K562 (cell line): Measurements from ENCODE around the gene TNFSF9. TPM values are rescaled to one million over a fixed set of nuclear protein-coding genes. Genes with fewer than 3 reads are reported as not detected.

ENCODE experiments used
- ATAC-seq: fragments of 200-7000 bp; cut with Tn5 transposase; 3 replicates; pipeline ENCODE4 v1.9.1; 2020; ENCODE audit warnings: moderate library complexity
- BruUV-seq: library from RNA; stranded (reverse); fragments of 400-500 nt; replicated peaks from 2 replicates; lab custom pipeline; 2021; lab: Mats Ljungman, UMichigan
- CTCF ChIA-PET: fragments of 300-600 bp; formaldehyde crosslinking; extraction: SDS; loops from one replicate; lab custom pipeline; 2021; ENCODE audit warnings: low intra/inter-chr PET ratio; lab: Yijun Ruan, JAX
- POLR2A ChIA-PET: fragments of 300-600, 350-650 bp; sonication (Branson Sonifier 250); formaldehyde crosslinking; extraction: SDS; loops from one replicate; lab custom pipeline; 2021; ENCODE audit warnings: antibody characterized with exemption, inconsistent platforms; lab: Yijun Ruan, JAX
- DNase-seq, 4 experiments: peaks; one replicate each; pipeline versions ENCODE4 v3.0.0 to v3.0.0-alpha.2; 2011 to 2018; ENCODE audit warnings: low spot score in 3 of 4, mixed read lengths in 3 of 4; ENCODE audit errors: extremely low read depth in 1 of 4
- FAIRE-seq: peaks from 2 replicates; lab custom pipeline; 2011; peaks lifted over from hg19 to GRCh38; lab: Jason Lieb, UNC
- H2AFZ ChIP-seq: 2 replicates; pipeline ENCODE4 v1.6.0; 2011; ENCODE audit warnings: low read depth, low read length, control low read depth, inconsistent platforms
- H3K27ac ChIP-seq: fragments of 200-600 bp; 3 replicates; pipeline ENCODE4 v1.8.0; 2011; ENCODE audit warnings: low read depth, mild to moderate bottlenecking, control low read depth, inconsistent platforms, low read length, moderate library complexity, mixed read lengths; ENCODE audit errors: extremely low read depth
- H3K27me3 ChIP-seq, 2 experiments: fragments of 300-600 bp in 1 of 2; 2 replicates in 1 of 2; 3 replicates in 1 of 2; pipeline versions ENCODE4 v1.6.0 to v1.8.0; 2011; ENCODE audit warnings: inconsistent platforms in 2 of 2, low read length in 2 of 2, mild to moderate bottlenecking in 1 of 2, mixed read lengths in 1 of 2, moderate library complexity in 1 of 2; ENCODE audit not compliant: control insufficient read depth in 2 of 2, insufficient read depth in 2 of 2
- H3K36me3 ChIP-seq: fragments of 300-600 bp; 3 replicates; pipeline ENCODE4 v1.8.0; 2011; ENCODE audit warnings: mild to moderate bottlenecking, low read length, inconsistent platforms; ENCODE audit not compliant: control insufficient read depth, insufficient read depth
- H3K4me1 ChIP-seq, 2 experiments: fragments of 200-600 bp in 1 of 2; replicated peaks in 1 of 2; 2 replicates in 1 of 2; 3 replicates in 1 of 2; pipeline versions ENCODE4 v1.5.1 to v1.8.0; 2011; ENCODE audit warnings: inconsistent platforms in 2 of 2, low read length in 2 of 2, mild to moderate bottlenecking in 1 of 2, mixed read lengths in 1 of 2, moderate library complexity in 1 of 2; ENCODE audit not compliant: control insufficient read depth in 2 of 2, insufficient read depth in 2 of 2
- H3K4me2 ChIP-seq: 2 replicates; pipeline ENCODE4 v1.6.1; 2011; ENCODE audit warnings: low read length, control low read depth, inconsistent platforms, mixed read lengths; ENCODE audit not compliant: insufficient read depth
- H3K4me3 ChIP-seq: fragments of 200-600 bp; sonication (generic), shearing (Covaris generic); 2 replicates; pipeline ENCODE4 v1.5.1; 2016; ENCODE audit warnings: control low read depth, inconsistent platforms
- H3K79me2 ChIP-seq: fragments of 200-600 bp; 3 replicates; pipeline ENCODE4 v1.8.0; 2011; ENCODE audit warnings: low read length, inconsistent platforms; ENCODE audit not compliant: control insufficient read depth, insufficient read depth
- H3K9ac ChIP-seq, 2 experiments: 2 replicates each; pipeline versions ENCODE4 v1.6.0 to v1.6.1; 2011; ENCODE audit warnings: low read depth in 2 of 2, low read length in 2 of 2, control low read depth in 1 of 2, inconsistent platforms in 1 of 2, mild to moderate bottlenecking in 1 of 2, mixed read lengths in 1 of 2; ENCODE audit not compliant: insufficient read depth in 1 of 2
- H3K9me1 ChIP-seq: one replicate; pipeline ENCODE4 v1.6.0; 2011; ENCODE audit warnings: inconsistent platforms, mild to moderate bottlenecking, low read length, moderate library complexity; ENCODE audit not compliant: control insufficient read depth, insufficient read depth
- H3K9me3 ChIP-seq: replicated peaks from 2 replicates; pipeline ENCODE4 v1.5.1; 2011; ENCODE audit warnings: low read depth, low read length, inconsistent platforms; ENCODE audit not compliant: control insufficient read depth, insufficient read depth
- H4K20me1 ChIP-seq: replicated peaks from 2 replicates; pipeline ENCODE4 v1.6.1; 2011; ENCODE audit warnings: low read length, inconsistent platforms, mixed read lengths; ENCODE audit not compliant: control insufficient read depth, insufficient read depth
- DMBX1 ChIP-seq: fragments of 250-450 bp; sonication (Bioruptor Pico); IDR thresholded peaks from 2 replicates; pipeline ENCODE4 v1.8.0; 2022; ENCODE audit warnings: inconsistent platforms, mild to moderate bottlenecking, moderate library complexity, borderline replicate concordance
- NR4A1 ChIP-seq, 2 experiments: fragments of 250-450 bp in 1 of 2; fragments of 450-650 bp in 1 of 2; sonication (Bioruptor Pico) in 1 of 2; IDR thresholded peaks; 2 replicates each; pipeline versions ENCODE4 v1.4.0 to v1.6.1; 2016 to 2020; ENCODE audit warnings: mild to moderate bottlenecking in 2 of 2, missing compliant biosample characterization in 1 of 2, missing genetic modification characterization in 1 of 2, moderate library complexity in 1 of 2
- SAFB2 ChIP-seq: fragments of 200-400 bp; formaldehyde crosslinking; IDR thresholded peaks from 2 replicates; pipeline ENCODE4 v1.6.1; 2018; ENCODE audit warnings: borderline replicate concordance, low read length, low read depth, moderate library complexity; ENCODE audit not compliant: severe bottlenecking
- WGBS: fragments of 100-300 bp; shearing (Covaris generic); methylation state at CpG from one replicate; pipeline ENCODE4 v1.1.6; 2016; ENCODE audit warnings: low coverage, mixed read lengths; ENCODE audit not compliant: insufficient coverage; ENCODE audit errors: missing lambda C conversion rate; 5-methylcytosine and 5-hydroxymethylcytosine counted together
- in situ Hi-C: fragments of 300-500 bp; cut with MboI; formaldehyde crosslinking; loops from 4 replicates; pipeline ENCODE4 v1.15.0; 2018; ENCODE audit warnings: inconsistent platforms, mixed read lengths
- intact Hi-C: fragments of 100-400 bp; cut with micrococcal nuclease; formaldehyde crosslinking; loops from 2 replicates; pipeline ENCODE4 v1.14.2; 2022
- polyA plus RNA-seq, 8 experiments: library from polyadenylated mRNA; depleted of rRNA in 4 of 8; stranded (reverse) in 5 of 8; unstranded in 3 of 8; fragments of >200 nt; fragmentation: Nextera tagmentation in 2 of 8; fragmentation: Illumina TruSeq in 1 of 8; extraction: Ambion mirVana in 2 of 8; extraction: Trizol in 1 of 8; gene quantifications; 2 replicates each; pipeline versions ENCODE4 v1.2.1 to v1.2.3, GENCODE V29; 2011 to 2014; ENCODE audit warnings: inconsistent platforms in 1 of 8, missing spikeins in 1 of 8
- total RNA-seq, 7 experiments: library from RNA; depleted of rRNA in 6 of 7; stranded (reverse); fragments of >200 nt in 6 of 7; fragmentation: Illumina TruSeq in 2 of 7; extraction: Trizol in 2 of 7; gene quantifications; 2 replicates each; pipeline versions ENCODE4 v1.2.1 to v1.2.3, GENCODE V29; 2011 to 2021; ENCODE audit warnings: low replicate concordance in 1 of 7
- TF ChIP-seq, protein P1 (sequence below): fragments of 200-600 bp; sonication (generic); IDR thresholded peaks from one replicate; pipeline ENCODE4 v1.6.1; 2012; ENCODE audit warnings: mild to moderate bottlenecking, low read depth, low read length, inconsistent platforms

The TNFSF9 gene
- total and polyA plus RNA-seq, 9 of the 15 experiments (the other 6 are each of a cell fraction or from before 2014, with no cell fraction given) = 1.4 to 17.9 (median 6.5) TPM

DNA sequence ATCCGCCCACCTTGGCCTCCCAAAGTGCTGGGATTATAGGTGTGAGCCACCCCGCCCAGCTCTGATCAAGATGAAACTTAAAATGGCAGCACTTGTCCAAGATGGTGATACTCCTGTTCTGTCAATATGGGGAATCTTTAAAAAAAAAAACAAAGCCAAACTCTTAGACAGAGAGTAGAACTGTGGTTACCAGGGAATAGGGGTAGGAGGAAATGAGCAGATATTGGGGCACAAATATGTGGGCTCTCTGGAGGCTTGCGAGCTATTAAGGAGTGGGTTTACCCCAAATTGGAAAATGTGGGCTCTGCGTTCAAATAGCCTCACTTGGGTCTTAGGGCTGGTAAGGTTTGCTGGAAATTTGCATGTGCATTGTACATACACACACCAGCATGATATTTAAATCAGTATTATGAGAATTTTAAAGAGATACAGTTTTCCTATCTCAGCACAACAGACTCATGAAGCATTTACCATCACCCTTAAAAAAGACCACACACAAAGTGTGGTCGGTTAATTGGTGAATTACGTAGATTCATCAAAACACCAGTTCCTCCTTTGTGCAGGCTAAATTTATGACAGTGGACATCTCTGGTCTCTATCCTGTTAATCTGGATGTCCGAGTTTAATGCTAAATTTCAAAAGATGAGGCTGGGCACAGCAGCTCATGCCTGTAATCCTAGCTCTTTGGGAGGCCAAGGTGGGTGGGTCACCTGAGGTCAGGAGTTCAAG is 48.8 kb downstream of the TNFSF9 start:
- Histone ChIP-seq H3K36me3 (no peaks in the 10 kb centered on the region), H3K27ac (no peak overlapping the region), H3K4me3 (no peak overlapping the region), H3K27me3 (no peaks in the 10 kb centered on the region; a peak in 1 of 5 replicates), H4K20me1 (no peaks in the 10 kb centered on the region), H3K4me1 (peaks cover 0 to 20% of the 10 kb centered on the region in 2 experiments; a peak in 4 of 5 replicates), H3K9me3 (peaks cover 4% of the 10 kb centered on the region; the same call in 1 of the 2 replicates), H3K79me2 (no peaks in the 10 kb centered on the region), H2AFZ (no peak overlapping the region), H3K9ac (no peak overlapping the region), H3K9me1 (no peaks in the 10 kb centered on the region), H3K4me2 (no peak overlapping the region)
- ATAC-seq = no peak
- ChIA-PET POLR2A (interaction anchor here (0.6 to 1.2 kb wide), 2 partner anchors 8 to 41 kb away, joined by 3 to 6 read pairs; no protein-coding TSS in a partner anchor), CTCF (no interaction called here)
- no TSS peak for BruUV-seq
- no peak for FAIRE-seq
- intact Hi-C loops (no loop called here), in situ Hi-C loops (no loop called here)
- DNase-seq = no peak
- 60% methylated on average over 7 of the region's 7 CpGs for WGBS
- TF ChIP-seq NR4A1 (CRISPR knock-in tag; IDR thresholded peaks at IDR 0.05) = no peak
- 0 out of 2 replicates have a peak, but pooled peaks have one; percentile 27 for TF ChIP-seq NR4A1 (tag; IDR thresholded peaks at IDR 0.05)
- TF ChIP-seq, protein P1, sequence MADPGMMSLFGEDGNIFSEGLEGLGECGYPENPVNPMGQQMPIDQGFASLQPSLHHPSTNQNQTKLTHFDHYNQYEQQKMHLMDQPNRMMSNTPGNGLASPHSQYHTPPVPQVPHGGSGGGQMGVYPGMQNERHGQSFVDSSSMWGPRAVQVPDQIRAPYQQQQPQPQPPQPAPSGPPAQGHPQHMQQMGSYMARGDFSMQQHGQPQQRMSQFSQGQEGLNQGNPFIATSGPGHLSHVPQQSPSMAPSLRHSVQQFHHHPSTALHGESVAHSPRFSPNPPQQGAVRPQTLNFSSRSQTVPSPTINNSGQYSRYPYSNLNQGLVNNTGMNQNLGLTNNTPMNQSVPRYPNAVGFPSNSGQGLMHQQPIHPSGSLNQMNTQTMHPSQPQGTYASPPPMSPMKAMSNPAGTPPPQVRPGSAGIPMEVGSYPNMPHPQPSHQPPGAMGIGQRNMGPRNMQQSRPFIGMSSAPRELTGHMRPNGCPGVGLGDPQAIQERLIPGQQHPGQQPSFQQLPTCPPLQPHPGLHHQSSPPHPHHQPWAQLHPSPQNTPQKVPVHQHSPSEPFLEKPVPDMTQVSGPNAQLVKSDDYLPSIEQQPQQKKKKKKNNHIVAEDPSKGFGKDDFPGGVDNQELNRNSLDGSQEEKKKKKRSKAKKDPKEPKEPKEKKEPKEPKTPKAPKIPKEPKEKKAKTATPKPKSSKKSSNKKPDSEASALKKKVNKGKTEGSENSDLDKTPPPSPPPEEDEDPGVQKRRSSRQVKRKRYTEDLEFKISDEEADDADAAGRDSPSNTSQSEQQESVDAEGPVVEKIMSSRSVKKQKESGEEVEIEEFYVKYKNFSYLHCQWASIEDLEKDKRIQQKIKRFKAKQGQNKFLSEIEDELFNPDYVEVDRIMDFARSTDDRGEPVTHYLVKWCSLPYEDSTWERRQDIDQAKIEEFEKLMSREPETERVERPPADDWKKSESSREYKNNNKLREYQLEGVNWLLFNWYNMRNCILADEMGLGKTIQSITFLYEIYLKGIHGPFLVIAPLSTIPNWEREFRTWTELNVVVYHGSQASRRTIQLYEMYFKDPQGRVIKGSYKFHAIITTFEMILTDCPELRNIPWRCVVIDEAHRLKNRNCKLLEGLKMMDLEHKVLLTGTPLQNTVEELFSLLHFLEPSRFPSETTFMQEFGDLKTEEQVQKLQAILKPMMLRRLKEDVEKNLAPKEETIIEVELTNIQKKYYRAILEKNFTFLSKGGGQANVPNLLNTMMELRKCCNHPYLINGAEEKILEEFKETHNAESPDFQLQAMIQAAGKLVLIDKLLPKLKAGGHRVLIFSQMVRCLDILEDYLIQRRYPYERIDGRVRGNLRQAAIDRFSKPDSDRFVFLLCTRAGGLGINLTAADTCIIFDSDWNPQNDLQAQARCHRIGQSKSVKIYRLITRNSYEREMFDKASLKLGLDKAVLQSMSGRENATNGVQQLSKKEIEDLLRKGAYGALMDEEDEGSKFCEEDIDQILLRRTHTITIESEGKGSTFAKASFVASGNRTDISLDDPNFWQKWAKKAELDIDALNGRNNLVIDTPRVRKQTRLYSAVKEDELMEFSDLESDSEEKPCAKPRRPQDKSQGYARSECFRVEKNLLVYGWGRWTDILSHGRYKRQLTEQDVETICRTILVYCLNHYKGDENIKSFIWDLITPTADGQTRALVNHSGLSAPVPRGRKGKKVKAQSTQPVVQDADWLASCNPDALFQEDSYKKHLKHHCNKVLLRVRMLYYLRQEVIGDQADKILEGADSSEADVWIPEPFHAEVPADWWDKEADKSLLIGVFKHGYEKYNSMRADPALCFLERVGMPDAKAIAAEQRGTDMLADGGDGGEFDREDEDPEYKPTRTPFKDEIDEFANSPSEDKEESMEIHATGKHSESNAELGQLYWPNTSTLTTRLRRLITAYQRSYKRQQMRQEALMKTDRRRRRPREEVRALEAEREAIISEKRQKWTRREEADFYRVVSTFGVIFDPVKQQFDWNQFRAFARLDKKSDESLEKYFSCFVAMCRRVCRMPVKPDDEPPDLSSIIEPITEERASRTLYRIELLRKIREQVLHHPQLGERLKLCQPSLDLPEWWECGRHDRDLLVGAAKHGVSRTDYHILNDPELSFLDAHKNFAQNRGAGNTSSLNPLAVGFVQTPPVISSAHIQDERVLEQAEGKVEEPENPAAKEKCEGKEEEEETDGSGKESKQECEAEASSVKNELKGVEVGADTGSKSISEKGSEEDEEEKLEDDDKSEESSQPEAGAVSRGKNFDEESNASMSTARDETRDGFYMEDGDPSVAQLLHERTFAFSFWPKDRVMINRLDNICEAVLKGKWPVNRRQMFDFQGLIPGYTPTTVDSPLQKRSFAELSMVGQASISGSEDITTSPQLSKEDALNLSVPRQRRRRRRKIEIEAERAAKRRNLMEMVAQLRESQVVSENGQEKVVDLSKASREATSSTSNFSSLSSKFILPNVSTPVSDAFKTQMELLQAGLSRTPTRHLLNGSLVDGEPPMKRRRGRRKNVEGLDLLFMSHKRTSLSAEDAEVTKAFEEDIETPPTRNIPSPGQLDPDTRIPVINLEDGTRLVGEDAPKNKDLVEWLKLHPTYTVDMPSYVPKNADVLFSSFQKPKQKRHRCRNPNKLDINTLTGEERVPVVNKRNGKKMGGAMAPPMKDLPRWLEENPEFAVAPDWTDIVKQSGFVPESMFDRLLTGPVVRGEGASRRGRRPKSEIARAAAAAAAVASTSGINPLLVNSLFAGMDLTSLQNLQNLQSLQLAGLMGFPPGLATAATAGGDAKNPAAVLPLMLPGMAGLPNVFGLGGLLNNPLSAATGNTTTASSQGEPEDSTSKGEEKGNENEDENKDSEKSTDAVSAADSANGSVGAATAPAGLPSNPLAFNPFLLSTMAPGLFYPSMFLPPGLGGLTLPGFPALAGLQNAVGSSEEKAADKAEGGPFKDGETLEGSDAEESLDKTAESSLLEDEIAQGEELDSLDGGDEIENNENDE = no peak
- TF ChIP-seq SAFB2 = no peak
- peak; percentile 60; the same call in 1 of the 2 replicates for TF ChIP-seq DMBX1 (CRISPR knock-in tag)
